Fibroblast of the aortic adventitia (primary cell): ENCODE measurements around the gene GRIFIN. TPM values are rescaled to one million over a fixed set of nuclear protein-coding genes. Genes with fewer than 3 reads are reported as not detected.

Experiments used
- DNase-seq: peaks from one replicate; pipeline ENCODE4 v3.0.0-alpha.2; 2010; ENCODE audit warnings: low read depth
- H3K4me3 ChIP-seq: 2 replicates; pipeline ENCODE4 v1.5.1; 2011; ENCODE audit warnings: low read depth, mild to moderate bottlenecking, control low read depth, low read length, moderate library complexity
- CTCF ChIP-seq: IDR thresholded peaks from 2 replicates; pipeline ENCODE4 v1.5.1; 2011; ENCODE audit warnings: mild to moderate bottlenecking, low read length, control low read depth, inconsistent platforms; ENCODE audit not compliant: insufficient read depth
- total RNA-seq: library from RNA; depleted of rRNA; stranded (reverse); fragments of >200 nt; gene quantifications from 2 replicates; pipeline ENCODE4 v1.2.3, GENCODE V29; 2012; ENCODE audit warnings: low replicate concordance

The GRIFIN gene
- total RNA-seq, 1 donor: not detected

- H3K4me3 ChIP-seq: no peak overlapping the region
- TF ChIP-seq CTCF: no peak
- no peak for DNase-seq
These were observed 17.3 kb upstream of the GRIFIN start for GRCh38 chr7:2493205-2494164.

GRCh38 chr7:2492038-2492437 lies 15.8 kb upstream of the GRIFIN start:
- no peak overlapping the region for H3K4me3 ChIP-seq
- no peak for DNase-seq
- TF ChIP-seq CTCF: no peak

- H3K4me3 ChIP-seq: no peak overlapping the region
- TF ChIP-seq CTCF: no peak
- DNase-seq: no peak
These were observed 14.0 kb upstream of the GRIFIN start for GRCh38 chr7:2490181-2490651.

- no peak overlapping the region for H3K4me3 ChIP-seq
- TF ChIP-seq CTCF: no peak
- DNase-seq: no peak
These were observed 12.5 kb upstream of the GRIFIN start for GRCh38 chr7:2488681-2489080.

- TF ChIP-seq CTCF: no peak
- peak; percentile 32 for DNase-seq
- no peak overlapping the region for H3K4me3 ChIP-seq
These were observed 12.1 kb upstream of the GRIFIN start for GRCh38 chr7:2488272-2488645.

GRCh38 chr7:2487586-2488271 lies 11.5 kb upstream of the GRIFIN start:
- no peak for TF ChIP-seq CTCF
- H3K4me3 ChIP-seq: no peak overlapping the region
- peak; percentile 37 for DNase-seq
